Fibroblast of skin of back (primary cell): ENCODE measurements around the gene CAMK1G.

Source experiments
- DNase-seq: peaks from one replicate; pipeline ENCODE4 v3.0.0-alpha.2; 2013

Gene CAMK1G

DNA sequence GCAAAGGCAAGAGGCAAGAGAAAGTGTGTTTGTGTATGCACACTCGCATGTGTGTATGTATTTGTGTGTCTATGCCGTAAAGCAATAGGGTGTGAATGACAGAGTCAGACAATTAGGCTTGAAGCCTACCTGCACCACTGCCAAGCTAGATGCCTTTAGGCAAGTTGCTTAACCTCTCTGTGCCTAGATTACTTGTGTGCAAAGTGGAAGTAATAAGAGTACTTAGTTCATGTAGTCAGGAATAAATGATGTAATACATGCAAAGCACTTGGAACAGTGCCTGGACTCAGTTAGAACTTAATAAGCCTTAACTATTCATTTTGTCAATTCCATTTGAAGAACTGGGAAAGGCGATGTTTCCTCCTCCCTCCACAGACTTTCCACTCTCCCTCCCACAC, 37.0 kb downstream of the CAMK1G start:
- no peak for DNase-seq

GRCh38 chr1:209621286-209621685, 37.8 kb downstream of the CAMK1G start:
- DNase-seq = no peak

GRCh38 chr1:209621741-209622655, 38.5 kb downstream of the CAMK1G start:
- DNase-seq = no peak

DNA sequence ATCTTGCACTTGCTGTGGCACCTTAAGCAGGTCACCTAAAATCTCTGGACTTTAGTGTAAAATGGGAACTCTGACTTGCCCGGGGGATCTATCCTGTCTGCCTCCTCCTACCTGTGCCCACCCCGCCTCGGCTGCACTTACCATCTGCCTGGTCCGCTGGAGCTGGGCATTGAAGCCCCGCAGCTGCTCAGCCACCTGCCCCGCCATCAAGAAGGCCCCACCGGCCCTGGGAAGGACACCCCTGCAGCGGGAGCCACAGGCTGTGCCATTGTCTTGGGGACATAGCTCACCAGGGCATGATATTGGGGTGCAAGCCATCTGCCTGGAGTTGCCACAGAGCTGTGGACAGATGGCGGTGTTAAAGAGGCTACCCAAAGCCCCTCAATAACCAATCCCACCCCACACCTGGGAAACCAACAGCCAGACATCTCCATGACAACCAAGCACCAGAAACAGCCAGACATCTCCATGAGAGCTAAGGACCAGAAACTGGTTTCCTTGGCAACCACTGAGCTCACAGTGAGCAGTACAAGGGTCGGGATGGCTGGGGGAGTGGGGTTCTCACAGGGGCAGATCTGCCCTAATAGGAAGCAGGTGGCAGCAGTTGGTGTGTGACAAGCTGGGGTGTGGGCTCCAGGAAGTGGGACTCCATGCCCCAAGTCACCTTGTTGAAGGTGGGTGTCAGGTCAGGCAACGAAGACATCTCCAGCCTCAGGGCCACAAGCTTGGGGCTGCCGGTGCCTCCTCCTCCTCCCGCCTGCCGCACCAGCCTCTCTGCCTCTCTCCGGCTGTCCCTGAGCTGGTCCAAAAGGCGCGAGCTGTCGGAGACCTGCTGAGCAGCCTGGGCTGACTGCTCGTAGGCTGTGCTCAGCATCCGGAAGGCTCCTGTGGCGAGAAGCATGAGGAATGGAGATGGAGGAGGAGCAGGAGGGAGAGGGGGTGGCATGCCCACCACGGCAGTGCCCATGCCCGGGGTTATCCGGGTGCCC, 39.6 kb downstream of the CAMK1G start:
- DNase-seq = no peak

- peak; percentile 11 for DNase-seq
These were observed 41.3 kb downstream of the CAMK1G start for GRCh38 chr1:209624558-209625549.

GRCh38 chr1:209625791-209626285, 42.3 kb downstream of the CAMK1G start:
- DNase-seq = no peak

GRCh38 chr1:209626346-209627026, 43.0 kb downstream of the CAMK1G start:
- DNase-seq = no peak

DNA sequence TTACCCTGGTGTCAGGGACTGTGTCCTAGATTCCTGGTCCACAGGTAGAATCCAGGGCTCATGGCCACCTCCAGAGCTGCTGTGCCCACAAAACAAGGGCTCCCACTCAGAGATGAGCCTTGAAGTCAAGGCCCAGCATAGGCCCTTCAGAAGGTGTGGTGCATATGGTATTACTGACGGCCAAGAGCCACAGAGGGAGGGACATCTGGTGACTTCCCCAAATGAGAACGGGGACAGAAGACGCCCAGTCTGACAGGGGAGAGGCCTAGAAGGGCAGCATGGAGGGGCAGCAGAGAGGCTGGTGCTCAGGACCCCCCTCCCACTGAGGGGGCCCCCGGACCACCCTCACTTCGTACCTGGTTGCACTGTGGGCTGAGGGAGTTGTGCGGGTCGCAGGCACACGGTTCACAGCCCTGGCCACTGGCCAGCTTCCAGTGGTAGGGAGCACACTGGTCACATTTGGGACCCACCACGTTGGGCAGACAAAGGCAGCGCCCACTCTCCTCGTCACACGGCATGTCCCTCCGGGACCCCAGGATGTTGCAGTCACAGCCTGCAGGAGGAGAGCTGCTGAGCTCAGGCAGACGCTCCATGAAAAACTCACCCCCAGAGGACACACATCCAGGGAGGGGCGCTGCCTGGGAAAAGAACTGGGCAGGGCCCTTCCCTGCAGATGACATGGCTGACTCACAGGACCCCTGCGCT, 43.7 kb downstream of the CAMK1G start:
- DNase-seq = no peak

DNA sequence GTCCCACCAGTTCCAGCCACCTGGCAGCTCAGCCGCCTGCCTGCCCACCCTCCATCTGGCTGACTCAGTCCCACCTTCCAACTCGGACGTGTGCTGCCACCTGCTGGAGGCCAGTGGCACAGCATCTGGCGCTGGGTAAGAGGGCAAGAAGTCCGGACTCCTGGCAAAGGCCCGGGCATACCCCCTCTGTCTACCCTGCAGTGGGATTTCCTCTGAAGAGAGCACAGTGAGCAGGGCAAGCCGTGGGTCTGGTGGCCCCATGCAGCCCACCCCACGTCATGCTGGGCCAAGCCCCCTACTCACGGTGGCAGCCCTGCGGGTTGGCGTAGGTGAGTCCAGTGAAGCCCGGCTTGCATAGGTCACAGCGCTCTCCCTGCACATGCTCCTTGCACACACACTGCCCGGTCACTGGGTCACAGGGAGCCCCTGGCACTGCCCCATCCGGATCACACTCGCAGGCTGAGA, 44.2 kb downstream of the CAMK1G start:
- peak; percentile 66 for DNase-seq

DNA sequence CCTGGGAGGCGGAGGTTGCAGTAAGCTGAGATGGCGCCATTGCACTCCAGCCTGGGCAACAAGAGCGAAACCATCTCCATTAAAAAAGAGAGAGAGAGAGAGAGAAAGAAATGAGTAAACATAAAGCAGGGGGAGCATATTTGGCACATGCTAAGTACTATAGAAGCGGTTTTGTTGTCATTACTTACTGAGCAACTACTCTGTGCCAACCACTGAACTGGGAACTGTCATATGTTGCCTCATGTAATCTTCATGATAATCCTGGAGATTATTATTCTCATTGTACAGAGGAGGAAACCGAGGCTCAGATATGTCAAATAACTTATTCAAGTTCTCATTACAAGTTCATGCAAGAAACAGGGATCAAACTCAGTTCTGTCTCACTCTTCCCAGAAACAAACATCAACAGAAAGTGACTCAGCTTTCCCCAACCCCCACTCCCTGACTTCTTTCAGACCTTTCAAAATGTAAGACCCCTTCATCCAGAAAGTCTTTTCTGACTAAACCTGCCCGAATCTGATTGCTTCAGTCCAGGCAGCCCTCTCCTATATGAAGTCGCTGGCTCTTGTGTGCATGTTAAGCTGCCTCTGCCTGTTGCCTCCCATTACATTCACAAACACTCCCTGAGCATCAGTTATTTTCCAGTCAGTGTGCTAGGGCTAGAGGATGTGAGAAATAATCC, 45.2 kb downstream of the CAMK1G start:
- DNase-seq = no peak

- no peak for DNase-seq
These were observed 46.3 kb downstream of the CAMK1G start for GRCh38 chr1:209629621-209630382.

DNA sequence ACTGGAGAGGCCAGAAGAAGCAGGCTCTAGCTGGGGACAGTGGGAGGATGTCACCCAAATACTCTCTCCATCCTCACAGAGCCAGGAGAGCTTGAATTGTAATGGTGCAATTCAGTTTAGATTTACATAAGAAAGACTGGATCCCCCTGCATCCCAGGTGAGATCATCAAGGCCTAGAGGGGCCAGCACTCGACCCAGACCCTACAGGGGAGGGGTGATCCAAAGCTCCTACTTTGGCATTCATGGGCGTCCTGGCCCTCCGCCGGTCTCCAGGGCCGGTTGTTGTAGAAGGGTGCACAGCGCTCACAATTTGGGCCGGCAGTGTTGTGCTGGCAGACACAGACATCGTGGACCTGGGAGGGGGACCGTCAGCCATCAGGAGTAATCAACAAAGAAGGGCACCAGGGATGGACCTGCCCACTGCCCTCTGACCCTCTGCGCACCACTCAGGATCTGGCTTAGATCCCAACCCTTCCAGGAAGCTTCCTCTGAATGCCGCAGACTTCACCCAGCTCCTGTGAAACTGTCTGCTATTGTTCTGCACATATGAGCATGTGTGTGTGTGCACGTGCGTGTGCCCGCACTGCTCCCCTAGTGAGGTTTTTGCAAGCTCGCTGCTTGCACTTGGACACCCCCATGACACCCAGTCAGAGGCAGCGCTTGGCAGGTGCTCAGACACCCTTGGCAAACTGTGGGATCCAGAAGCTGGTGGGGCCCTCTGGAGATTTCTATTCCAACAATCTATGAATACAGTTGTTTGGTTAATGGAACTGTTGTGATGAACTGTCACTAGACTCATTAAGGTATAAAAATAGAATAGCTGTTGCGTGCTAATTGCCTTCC, 47.1 kb downstream of the CAMK1G start:
- no peak for DNase-seq

GRCh38 chr1:209633335-209633997, 50.0 kb downstream of the CAMK1G start:
- DNase-seq = peak; percentile 67

GRCh38 chr1:209634005-209634737, 50.7 kb downstream of the CAMK1G start:
- DNase-seq = no peak

- DNase-seq = no peak
These were observed 52.3 kb downstream of the CAMK1G start for GRCh38 chr1:209635850-209636249.

DNA sequence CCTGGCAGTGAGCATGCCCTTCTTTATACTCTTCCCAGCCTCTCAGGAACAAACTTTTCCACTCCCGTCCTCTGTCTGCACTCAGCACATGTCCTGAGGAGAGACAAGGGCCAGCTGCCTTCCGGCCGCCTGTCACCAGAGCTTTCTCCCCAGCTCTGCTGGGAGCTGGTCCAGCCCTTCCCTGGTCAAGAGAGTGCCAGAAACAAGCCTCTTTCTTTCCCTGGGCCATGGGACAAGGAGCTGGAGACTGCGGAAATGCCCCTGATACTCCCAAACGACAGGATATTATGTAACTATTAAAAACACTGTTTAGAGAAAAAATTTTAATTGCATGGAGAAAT, 58.3 kb downstream of the CAMK1G start:
- no peak for DNase-seq

DNA sequence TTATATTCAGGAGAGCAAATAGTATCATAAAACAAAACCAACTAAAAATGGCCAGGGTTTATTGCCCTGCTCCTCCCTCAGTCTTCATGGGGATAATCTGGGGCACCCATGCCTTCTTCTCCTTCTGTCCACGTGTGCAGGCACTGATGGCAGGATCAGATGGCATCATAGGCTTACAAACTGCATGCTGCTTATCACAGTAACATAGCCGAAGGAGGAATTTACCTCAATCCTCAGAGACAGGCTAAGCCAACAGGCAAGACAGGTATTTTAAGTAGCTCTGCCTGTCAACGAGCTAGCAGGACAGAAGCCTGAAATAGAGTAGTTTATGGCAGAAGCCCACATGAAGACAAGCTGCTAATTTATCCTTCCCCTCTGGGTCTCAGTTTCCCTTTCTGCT, 59.3 kb downstream of the CAMK1G start:
- DNase-seq = no peak
